ENCODE measurements around the gene SYK.

- TF ChIP-seq, protein P1, sequence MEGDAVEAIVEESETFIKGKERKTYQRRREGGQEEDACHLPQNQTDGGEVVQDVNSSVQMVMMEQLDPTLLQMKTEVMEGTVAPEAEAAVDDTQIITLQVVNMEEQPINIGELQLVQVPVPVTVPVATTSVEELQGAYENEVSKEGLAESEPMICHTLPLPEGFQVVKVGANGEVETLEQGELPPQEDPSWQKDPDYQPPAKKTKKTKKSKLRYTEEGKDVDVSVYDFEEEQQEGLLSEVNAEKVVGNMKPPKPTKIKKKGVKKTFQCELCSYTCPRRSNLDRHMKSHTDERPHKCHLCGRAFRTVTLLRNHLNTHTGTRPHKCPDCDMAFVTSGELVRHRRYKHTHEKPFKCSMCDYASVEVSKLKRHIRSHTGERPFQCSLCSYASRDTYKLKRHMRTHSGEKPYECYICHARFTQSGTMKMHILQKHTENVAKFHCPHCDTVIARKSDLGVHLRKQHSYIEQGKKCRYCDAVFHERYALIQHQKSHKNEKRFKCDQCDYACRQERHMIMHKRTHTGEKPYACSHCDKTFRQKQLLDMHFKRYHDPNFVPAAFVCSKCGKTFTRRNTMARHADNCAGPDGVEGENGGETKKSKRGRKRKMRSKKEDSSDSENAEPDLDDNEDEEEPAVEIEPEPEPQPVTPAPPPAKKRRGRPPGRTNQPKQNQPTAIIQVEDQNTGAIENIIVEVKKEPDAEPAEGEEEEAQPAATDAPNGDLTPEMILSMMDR (IDR thresholded peaks at IDR 0.05; ENCODE audit: borderline replicate concordance, extremely low read depth, low read length, poor library complexity, severe bottlenecking): no peak
- TF ChIP-seq EZH2 (IDR thresholded peaks at IDR 0.05; ENCODE audit: borderline replicate concordance, low read depth, low read length, severe bottlenecking): no peak
Observed at GRCh38 chr9:90880669-90881068, 79.0 kb downstream of the SYK start.

Data from DND-41 (cell line).